GM19023 (cell line): ENCODE measurements around the gene EPYC.

ENCODE experiments used
- ATAC-seq: cut with Tn5 transposase; IDR thresholded peaks from one replicate; pipeline ENCODE4 v1.9.1; 2021; ENCODE audit warnings: mild to moderate bottlenecking, moderate library complexity; ENCODE audit not compliant: unreplicated experiment

The EPYC gene

DNA sequence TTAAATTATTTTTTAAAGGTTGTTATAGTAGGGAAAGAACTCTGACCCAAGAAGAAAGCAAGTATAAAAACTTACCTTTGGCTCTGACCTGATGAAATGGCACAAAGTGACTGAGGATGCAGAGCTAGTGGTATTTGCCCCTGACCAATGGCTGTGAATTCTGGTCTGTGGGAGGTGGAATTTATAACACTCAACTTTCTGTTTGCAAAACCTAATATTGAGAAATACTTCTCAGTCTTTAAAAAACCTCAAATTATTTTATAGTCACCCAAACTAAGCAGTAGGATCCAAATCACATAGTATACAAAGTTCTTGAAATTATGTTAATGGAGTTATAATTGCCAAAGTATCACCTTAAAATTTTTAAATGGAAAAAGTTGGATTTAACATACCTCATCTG lies at the start of gene EPYC:
TSS of gene EPYC (minus strand) at position 101 of the 400 bp plus-strand sequence. CDS start 2,407 bp downstream, outside the sequence.
- no peak for ATAC-seq

DNA sequence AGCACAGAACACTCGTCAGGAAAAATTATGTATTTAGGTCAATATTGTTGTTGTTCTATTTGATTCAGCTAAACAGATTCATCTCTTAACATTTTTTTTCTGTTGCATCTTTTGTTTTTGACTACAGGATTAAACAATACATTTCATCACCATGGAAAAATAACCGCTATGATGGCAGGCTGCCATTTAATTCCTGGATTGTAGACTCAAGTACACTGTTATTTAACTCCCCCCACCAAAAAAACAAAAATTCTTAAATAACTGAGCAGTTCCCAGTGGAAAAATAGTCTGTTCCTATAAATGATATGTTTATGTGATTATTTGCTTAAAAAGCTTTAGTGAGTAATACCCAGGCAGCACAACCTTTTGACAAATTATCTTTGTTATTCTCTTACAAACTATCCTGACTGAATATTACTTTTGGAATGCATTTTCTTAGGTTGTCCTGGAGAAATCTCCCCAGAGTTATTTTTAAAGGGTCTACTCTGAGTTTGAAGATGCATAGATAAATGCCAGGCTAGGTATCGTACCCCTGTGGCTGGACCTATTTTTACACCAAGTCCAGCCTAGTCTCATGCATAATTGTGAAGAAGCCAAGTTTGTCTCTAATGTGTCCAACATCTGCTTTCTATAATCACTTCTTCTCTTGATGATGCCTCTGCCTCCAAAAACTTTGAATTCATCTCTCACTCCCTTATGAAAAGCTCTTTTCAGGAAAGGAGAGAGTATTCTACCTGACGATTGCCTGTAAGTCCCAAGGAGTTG lies 49.4 kb upstream of the EPYC start:
- no peak for ATAC-seq

GRCh38 chr12:91052026-91052425 lies 47.3 kb upstream of the EPYC start:
- ATAC-seq, result no peak

DNA sequence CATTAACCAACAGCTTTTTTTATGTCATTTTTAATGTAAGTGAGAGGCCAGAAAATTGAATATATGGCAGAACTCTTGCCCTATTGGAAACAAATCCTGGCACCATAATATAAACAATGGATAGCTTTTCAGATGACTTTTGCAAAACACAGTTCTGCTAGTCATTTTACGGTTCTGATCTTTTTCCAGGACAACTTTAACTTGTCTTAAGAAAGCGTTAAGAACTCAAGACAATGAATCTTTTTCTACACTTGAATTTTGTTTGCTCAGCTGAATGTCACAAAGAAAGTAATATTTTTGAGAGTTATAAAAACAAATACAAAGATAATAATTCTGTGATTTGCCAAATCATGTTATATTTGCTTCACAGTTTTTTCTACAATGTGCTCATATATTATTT lies 39.8 kb upstream of the EPYC start:
- no peak for ATAC-seq

GRCh38 chr12:91043408-91043807 lies 38.6 kb upstream of the EPYC start:
- no peak for ATAC-seq

DNA sequence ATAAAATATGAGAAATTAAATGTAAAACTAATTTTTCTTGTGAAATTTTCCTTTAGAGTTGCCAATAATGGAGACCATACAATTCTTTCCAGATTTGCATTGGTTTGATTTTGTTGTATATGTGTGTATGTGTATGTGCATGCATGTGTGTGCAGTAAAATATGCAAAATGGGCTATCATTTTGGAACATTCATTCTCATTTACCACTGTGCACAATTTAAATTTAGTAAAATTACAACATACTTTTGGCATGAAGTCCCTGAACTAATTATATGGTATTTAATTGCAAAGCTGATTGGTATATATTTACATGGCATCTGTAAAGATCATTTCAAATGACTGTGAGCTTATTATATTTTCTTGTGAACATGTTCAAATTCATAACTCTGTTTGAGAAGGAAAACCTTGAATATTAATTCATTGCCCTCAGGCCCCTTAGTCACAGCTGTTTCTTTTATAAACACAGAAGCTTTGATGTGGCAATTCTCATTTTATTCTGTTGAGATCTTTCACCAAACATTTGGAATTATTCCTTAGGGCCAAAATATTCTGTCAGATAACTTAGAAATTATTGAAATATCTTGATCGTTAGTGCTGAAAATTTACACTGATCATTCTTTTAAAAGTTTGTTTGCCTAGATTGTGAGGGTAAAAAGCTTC lies 35.5 kb upstream of the EPYC start:
- no peak for ATAC-seq

DNA sequence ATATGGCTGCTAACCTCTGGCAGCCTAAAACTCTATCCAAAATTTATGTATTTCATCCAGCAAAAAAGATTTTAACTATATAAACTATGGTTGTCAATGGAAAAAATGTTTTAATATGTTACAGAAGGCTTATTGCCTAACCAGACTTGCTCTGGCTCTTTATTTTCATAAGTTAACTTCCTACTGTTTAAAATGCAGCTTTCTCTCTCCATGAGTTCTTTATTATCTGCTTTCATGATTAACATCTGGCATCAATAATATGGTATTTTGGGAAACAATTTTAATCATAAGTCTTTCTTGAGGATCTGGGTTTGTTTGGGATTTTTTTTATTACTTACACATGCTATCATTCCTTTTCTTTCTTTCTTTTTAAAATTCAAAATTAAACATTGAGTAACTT lies 32.5 kb upstream of the EPYC start:
- no peak for ATAC-seq

- no peak for ATAC-seq
Observed at GRCh38 chr12:91033251-91033650, 28.5 kb upstream of the EPYC start.

GRCh38 chr12:91023326-91024004 lies 18.7 kb upstream of the EPYC start:
- no peak for ATAC-seq

DNA sequence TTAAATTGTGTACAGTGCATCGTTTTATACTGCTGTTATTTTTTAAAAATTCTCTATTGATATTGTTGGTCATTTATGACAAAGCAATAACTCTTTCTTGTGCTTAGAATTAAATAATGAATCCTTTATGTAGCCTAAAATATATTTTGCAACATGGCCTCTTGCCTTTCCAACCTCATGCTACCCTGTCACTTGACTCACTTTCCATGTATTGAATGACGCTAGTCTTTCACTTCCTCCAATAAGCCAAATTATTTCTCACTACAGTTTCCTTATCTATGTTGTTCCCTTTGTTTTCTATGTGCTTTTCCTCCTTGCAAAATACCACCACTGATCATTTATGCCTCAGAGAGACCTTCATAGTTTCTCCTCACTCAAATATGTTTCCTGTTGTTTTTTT lies 16.3 kb upstream of the EPYC start:
- no peak for ATAC-seq

DNA sequence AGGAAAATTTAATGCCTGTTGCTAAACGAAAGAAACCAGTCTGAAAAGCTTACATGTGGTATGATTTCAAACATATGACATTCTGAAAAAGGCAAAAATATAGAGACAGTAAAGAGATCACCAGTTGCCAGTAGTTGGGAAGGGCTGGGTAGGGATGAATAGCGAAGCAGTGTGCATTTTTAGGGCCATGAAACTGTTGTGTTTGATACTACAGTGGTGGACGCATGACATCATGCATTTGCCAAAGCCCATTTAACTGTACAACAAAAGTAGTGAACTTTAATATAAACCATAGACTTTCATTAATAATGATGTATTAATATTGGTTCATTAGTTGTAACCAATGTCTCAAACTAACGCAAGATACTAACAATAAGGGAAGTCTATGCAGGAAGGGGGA lies 14.7 kb upstream of the EPYC start:
- no peak for ATAC-seq

DNA sequence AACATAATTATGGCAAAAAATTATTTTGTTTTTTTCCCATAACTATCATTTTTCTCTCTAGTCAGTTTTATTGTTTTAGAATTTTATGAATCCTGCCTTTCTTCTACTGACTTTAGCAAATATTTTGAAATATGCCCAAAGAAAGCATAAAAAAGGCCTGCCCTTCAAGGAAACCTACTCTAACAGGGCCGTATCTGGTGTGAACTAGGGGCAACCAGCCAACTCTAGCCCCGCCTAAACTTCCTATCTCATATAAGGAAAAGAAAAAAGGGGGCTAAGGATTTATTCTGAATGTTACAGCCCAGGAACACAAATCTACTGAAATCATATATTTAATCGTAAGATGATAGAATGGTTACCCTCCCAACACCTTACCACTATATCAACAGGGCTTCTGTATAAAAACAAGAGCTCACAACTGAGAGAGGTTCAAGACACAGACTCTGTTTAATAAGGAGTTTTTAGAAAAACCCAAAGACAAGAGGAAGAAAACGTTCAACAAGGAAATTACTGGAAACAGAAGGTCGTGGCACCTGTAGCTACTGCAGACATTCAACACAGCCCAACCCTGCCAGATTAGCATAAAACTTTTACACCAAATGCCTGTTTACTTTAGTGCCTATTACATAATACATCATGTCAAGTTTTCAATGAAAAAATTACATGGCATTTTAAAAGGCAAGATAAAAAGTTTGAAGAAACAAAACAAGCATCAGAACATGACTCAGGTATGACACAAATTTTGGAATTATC lies 12.9 kb upstream of the EPYC start:
- no peak for ATAC-seq

DNA sequence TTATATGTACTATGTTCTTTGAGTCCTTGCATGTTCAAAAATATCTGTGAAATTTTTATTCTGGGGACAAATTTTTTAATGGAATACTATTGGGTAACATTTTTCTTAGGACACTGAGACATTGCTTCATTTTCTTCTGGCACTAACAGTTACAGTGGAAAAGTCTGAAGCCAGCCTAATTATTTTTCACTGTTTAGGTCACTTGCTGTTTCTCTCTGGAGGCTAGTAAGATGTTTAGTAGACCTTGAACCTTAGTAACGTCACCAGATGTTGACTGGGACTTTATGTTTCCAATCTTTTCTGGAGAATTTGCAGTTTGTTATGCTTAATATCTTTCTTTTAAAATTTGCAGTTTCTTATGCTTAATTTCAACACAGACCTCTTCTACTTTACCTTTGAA lies 12.3 kb upstream of the EPYC start:
- ATAC-seq, result no peak

DNA sequence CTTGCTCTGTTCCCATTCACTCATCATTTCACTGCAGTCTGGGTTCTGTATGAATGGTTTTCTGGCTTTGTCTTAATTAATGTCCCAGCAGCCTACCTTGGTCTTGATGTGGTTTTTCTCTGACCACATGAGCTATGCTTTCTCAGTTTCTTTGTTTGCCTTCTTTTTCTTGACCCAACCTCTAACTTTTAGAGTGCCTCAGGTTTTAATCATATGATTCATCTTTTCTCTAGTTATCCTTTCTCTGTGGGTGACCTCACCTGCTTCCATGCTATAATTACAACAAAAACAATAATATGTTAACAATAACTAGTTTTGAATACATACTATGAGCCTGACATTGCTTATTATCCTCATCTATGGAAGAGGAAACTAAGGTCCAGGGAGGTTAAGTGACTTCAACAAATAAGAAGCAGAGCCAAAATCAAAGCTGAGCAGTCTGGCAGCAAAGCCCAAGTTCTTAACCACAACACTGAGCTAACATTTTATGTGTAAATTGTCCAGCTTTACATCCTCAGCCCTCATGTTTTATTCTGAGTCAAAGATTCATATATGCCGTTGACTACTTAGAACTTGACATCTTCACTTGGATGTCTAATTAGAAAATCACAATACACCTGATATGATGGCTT lies 4.7 kb upstream of the EPYC start:
- peak; percentile 89 for ATAC-seq

DNA sequence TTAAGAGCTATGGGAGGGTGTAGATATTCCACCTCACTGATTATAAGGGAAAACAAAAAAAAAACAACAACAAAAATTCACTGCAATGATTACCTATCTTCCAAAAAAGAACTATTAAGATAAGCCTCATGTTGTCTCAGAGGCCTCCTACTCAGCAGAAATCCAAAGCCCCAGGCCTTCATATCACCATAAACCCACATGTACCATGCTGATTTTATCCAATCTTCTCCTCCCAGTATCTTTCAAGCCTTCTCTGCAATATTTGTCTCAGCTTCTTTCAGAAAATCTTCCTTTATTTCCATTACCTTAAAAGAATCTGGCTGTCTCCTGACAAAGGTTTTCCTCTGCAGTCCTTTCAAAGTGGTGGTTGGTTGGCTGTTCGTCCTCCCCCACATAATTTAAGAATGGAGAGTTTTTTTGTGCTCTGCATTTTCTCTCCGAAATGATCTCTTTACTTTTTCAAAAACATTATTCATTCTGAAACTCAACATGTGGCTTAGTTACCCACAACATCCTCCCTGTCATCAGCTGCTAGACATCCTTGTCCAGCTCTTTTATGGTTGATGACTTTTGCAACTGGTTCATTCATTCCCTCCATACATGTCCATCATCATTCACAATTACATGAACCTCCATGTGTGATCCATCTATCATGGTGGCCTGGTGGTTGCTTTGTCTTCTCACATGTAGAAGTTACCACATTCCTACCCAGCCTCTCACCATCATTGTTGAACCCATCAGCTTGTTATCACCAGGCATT lies 2.9 kb upstream of the EPYC start:
- ATAC-seq, result peak; percentile 61

- no peak for ATAC-seq
Observed at GRCh38 chr12:91003737-91004136, 1.0 kb downstream of the EPYC start.

DNA sequence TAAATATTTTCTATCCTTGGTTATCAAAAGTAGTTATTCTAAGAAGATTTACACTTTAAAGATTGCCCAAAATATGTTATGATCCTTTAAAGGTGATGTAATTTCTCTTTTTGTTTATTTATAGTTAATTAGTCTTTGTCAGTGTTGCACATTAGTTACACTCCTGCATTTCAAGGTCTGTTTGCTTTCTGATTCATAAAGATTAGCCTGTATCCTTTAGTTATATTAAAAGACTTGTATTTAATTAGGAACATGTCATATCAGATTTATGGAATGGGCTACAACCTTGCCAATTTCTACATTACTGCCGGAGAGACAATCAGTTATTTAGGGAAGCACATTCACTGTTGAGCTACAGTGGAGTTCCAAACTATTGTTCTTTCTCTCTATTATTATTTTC lies 3.5 kb downstream of the EPYC start:
- no peak for ATAC-seq

GRCh38 chr12:90999966-91000365 lies 4.8 kb downstream of the EPYC start:
- no peak for ATAC-seq

DNA sequence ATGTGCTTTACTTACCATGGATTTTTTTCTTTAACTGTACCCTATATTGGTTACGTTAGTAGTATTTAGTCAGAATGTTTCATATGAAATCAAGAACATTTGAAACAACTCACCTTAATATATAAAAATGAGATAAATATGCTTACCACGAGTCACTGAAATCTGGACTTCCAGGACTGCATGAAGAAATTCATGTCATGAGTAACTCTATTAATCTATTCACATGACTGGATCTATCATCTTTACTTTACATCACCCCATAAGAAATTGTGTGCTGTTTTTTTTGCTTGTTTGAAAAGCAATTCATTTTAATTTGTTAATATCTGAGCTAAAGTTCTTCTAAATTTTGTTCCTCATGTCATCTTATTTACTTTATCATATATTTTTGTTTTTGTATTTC lies 5.2 kb downstream of the EPYC start:
- no peak for ATAC-seq

GRCh38 chr12:90995010-90995409 lies 9.8 kb downstream of the EPYC start:
- ATAC-seq, result no peak
